B cell (primary cell): ENCODE data around the gene WDR70. TPM values are rescaled to one million over a fixed set of nuclear protein-coding genes. Genes with fewer than 3 reads are reported as not detected.

Source experiments
- ATAC-seq: fragments of 200-7000 bp; cut with Tn5 transposase; one replicate; pipeline ENCODE4 v1.10.0; 2021; ENCODE audit warnings: low read depth, mild to moderate bottlenecking, moderate number of reproducible peaks, moderate library complexity
- CTCF ChIA-PET: fragments of 350-600 bp; sonication (Branson Sonifier 250); formaldehyde crosslinking; loops from one replicate; lab custom pipeline; 2021; ENCODE audit warnings: antibody characterized with exemption, inconsistent platforms; lab: Charles Lee
- POLR2A ChIA-PET: fragments of 350-600 bp; sonication (Branson Sonifier 250); formaldehyde crosslinking; loops from one replicate; lab custom pipeline; 2021; ENCODE audit warnings: antibody characterized with exemption; lab: Charles Lee
- DNase-seq: peaks from one replicate; pipeline ENCODE4 v3.0.0; 2013
- H2AFZ ChIP-seq: 2 replicates; pipeline ENCODE4 v1.6.1; 2012; ENCODE audit warnings: mild to moderate bottlenecking, low read depth, low read length; ENCODE audit not compliant: insufficient read depth, poor library complexity, severe bottlenecking
- H3K27ac ChIP-seq, 2 donors: 1 replicate in 1 of 2; 2 replicates in 1 of 2; pipeline ENCODE4 v1.5.1; 2012 to 2013; ENCODE audit warnings: low read length in 2 of 2, mild to moderate bottlenecking in 2 of 2, moderate library complexity in 1 of 2
- H3K27me3 ChIP-seq, 4 experiments: fragments of 200-600 bp in 1 of 4; sonication (generic) in 1 of 4; replicated peaks in 1 of 4; 1 replicate in 2 of 4; 2 replicates in 2 of 4; pipeline versions ENCODE4 v1.6.1 to v1.7.0; 2013 to 2016; ENCODE audit warnings: low read length in 3 of 4, mild to moderate bottlenecking in 2 of 4, mixed read lengths in 1 of 4, moderate library complexity in 1 of 4; ENCODE audit not compliant: insufficient read depth in 4 of 4, control insufficient read depth in 3 of 4; ENCODE audit errors: control extremely low read depth in 1 of 4
- H3K36me3 ChIP-seq, 2 experiments: replicated peaks in 1 of 2; 1 replicate in 1 of 2; 2 replicates in 1 of 2; pipeline versions ENCODE4 v1.6.1 to v1.7.1; 2013; ENCODE audit warnings: low read length in 1 of 2; ENCODE audit not compliant: insufficient read depth in 2 of 2, control insufficient read depth in 1 of 2; ENCODE audit errors: control extremely low read depth in 1 of 2, extremely low read depth in 1 of 2
- H3K4me1 ChIP-seq, 2 donors: fragments of 200-600 bp in 1 of 2; sonication (generic) in 1 of 2; 1 replicate in 1 of 2; 2 replicates in 1 of 2; pipeline versions ENCODE4 v1.5.1 to v1.6.1; 2013 to 2017; ENCODE audit warnings: low read length in 2 of 2; ENCODE audit not compliant: control insufficient read depth in 2 of 2, insufficient read depth in 2 of 2
- H3K4me2 ChIP-seq: replicated peaks from 2 replicates; pipeline ENCODE3; 2012; ENCODE audit warnings: mild to moderate bottlenecking, low read depth, low read length; ENCODE audit not compliant: poor library complexity, severe bottlenecking
- H3K4me3 ChIP-seq, 5 experiments: fragments of 200-600 bp in 1 of 5; sonication (generic) in 1 of 5; 1 replicate in 3 of 5; 2 replicates in 2 of 5; pipeline versions ENCODE4 v1.5.1 to v1.7.0; 2011 to 2016; ENCODE audit warnings: low read length in 4 of 5, mild to moderate bottlenecking in 4 of 5, low read depth in 2 of 5, control low read depth in 1 of 5, moderate library complexity in 1 of 5; ENCODE audit not compliant: insufficient read depth in 1 of 5; ENCODE audit errors: control extremely low read depth in 1 of 5, extremely low read depth in 1 of 5
- H3K79me2 ChIP-seq: fragments of 200-600 bp; sonication (generic); one replicate; pipeline ENCODE4 v1.6.0; 2016; ENCODE audit warnings: low read length; ENCODE audit not compliant: control insufficient read depth, insufficient read depth
- H3K9ac ChIP-seq: fragments of 200-600 bp; sonication (generic); 2 replicates; pipeline ENCODE4 v1.6.1; 2017; ENCODE audit warnings: mild to moderate bottlenecking, low read length, moderate library complexity
- H3K9me3 ChIP-seq, 3 donors: one replicate each; pipeline versions ENCODE4 v1.6.1 to v1.7.1; 2013; ENCODE audit warnings: low read length in 2 of 3; ENCODE audit not compliant: control insufficient read depth in 2 of 3, insufficient read depth in 1 of 3; ENCODE audit errors: control extremely low read depth in 1 of 3
- H4K20me1 ChIP-seq: 2 replicates; pipeline ENCODE4 v1.6.0; 2012; ENCODE audit warnings: mild to moderate bottlenecking, low read length; ENCODE audit not compliant: insufficient read depth, control insufficient read depth, poor library complexity, severe bottlenecking
- H3K27ac Mint-ChIP-seq: one replicate; pipeline ENCODE4 v1.8.0; 2021; ENCODE audit warnings: mixed read lengths
- H3K27me3 Mint-ChIP-seq: one replicate; pipeline ENCODE4 v1.8.0; 2021; ENCODE audit warnings: mixed read lengths
- H3K4me1 Mint-ChIP-seq: one replicate; pipeline ENCODE4 v1.8.0; 2021; ENCODE audit warnings: mixed read lengths
- H3K4me3 Mint-ChIP-seq: one replicate; pipeline ENCODE4 v1.8.0; 2021; ENCODE audit warnings: mixed read lengths
- H3K9me3 Mint-ChIP-seq: one replicate; pipeline ENCODE4 v1.8.0; 2022; ENCODE audit warnings: mixed read lengths; ENCODE audit not compliant: insufficient read depth
- CTCF ChIP-seq: fragments of 200-600 bp; IDR thresholded peaks from one replicate; pipeline ENCODE4 v1.8.0; 2022; ENCODE audit warnings: antibody characterized with exemption, mild to moderate bottlenecking
- EZH2 ChIP-seq: IDR thresholded peaks from 2 replicates; pipeline ENCODE4 v1.6.1; 2012; ENCODE audit warnings: borderline replicate concordance, low read depth, mild to moderate bottlenecking, moderate library complexity, low read length; ENCODE audit not compliant: insufficient read depth, poor library complexity, severe bottlenecking
- WGBS: methylation state at CpG from one replicate; pipeline ENCODE4 v1.1.5; 2013; ENCODE audit warnings: missing lambda C conversion rate; ENCODE audit not compliant: insufficient coverage; 5-methylcytosine and 5-hydroxymethylcytosine counted together
- intact Hi-C: fragments of 100-400 bp; cut with micrococcal nuclease; formaldehyde crosslinking; loops from one replicate; pipeline ENCODE4 v1.10.0; 2022
- polyA plus RNA-seq: library from polyadenylated mRNA; depleted of rRNA; stranded (reverse); fragments of >200 nt; gene quantifications from 2 replicates; pipeline ENCODE4 v1.2.3, GENCODE V29; 2012
- total RNA-seq, 2 donors: library from RNA; stranded (reverse); fragments of 120-200 nt in 1 of 2; gene quantifications; 1 replicate in 1 of 2; 2 replicates in 1 of 2; pipeline versions ENCODE4 v1.2.3 to v1.2.4, GENCODE V29; 2013 to 2022

Gene WDR70
- total and polyA plus RNA-seq, 2 donors (not counting 1 experiment from before 2014, with no cell fraction given) = 12.8 to 46.8 TPM

DNA sequence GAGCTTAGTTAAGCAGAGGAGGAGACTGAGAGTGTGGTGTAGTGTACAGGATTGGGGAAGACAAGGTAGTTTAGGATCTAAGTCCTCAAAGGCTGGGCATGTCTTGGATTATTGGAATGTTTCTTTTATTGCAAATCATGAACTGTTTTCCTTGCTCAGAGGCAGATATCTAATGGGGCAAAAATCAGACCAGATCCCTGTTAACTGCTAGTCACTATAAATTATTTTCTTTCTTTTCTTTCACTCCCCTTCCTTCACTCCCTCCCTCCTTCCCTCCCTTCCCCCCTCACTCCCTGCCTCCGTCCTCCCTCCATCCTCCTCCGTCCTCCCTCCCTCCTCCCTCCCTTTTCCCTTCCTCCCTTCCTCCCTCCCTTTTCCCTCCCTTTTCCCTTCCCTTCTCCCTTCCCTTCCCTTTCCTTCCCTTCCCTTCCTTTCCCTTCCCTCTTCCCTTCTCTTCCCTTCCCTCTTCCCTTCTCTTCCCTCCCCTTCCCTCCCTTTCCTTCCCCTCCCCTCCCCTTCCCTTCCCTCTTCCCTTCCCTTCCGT is 117.9 kb downstream of the WDR70 start:
- TF ChIP-seq EZH2 (no peak), CTCF (no peak)

DNA sequence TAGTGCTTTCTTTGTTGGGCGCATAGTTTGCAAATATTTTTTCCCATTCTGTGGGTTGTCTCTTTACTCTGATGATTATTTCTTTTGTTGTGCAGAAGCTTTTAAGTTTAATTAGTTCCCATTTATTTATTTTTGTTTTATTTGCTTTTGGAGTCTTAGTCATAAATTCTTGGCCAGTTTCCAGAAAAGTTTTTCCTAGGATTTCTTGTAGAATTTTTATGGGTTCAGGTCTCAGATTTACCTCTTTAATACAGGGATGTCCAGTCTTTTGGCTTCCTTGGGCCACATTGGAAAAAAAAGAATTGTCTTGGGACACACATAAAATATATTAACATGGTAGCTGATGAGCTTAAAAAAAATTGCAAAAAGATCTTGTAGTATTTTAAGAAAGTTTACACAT is 122.0 kb downstream of the WDR70 start:
- Mint-ChIP-seq H3K4me1 (peaks cover 3% of the 10 kb centered on the region), H3K9me3 (peaks cover 4% of the 10 kb centered on the region), H3K27ac (no peak overlapping the region), H3K4me3 (no peak overlapping the region), H3K27me3 (no peaks in the 10 kb centered on the region)
- ATAC-seq (no peak), DNase-seq (no peak)
- Histone ChIP-seq H3K4me1 (no peaks in the 10 kb centered on the region), H3K36me3 (peaks cover 3 to 20% of the 10 kb centered on the region in 2 experiments), H2AFZ (no peak overlapping the region), H3K27ac (no peak overlapping the region), H3K4me3 (no peak overlapping the region), H3K4me2 (no peak overlapping the region), H3K9ac (no peak overlapping the region), H4K20me1 (no peaks in the 10 kb centered on the region), H3K79me2 (peaks cover 4% of the 10 kb centered on the region), H3K27me3 (no peaks in the 10 kb centered on the region), H3K9me3 (no peaks in the 10 kb centered on the region)
- intact Hi-C loops = no loop called here
- ChIA-PET POLR2A (no interaction called here), CTCF (interaction anchor here (0.6 kb wide), 1 partner anchor 26 kb away, joined by 3 read pairs; no protein-coding TSS in a partner anchor)
- no peak for TF ChIP-seq CTCF
- TF ChIP-seq EZH2 = no peak
- no CpG with 5 or more reads among the region's 1 CpG for WGBS

More for the DNA sequence above, 117.9 kb downstream of the WDR70 start:
- no peak overlapping the region for H3K4me2 ChIP-seq
- no peaks in the 10 kb centered on the region for H3K27me3 ChIP-seq
- Mint-ChIP-seq H3K27ac (no peak overlapping the region), H3K4me1 (no peaks in the 10 kb centered on the region), H3K27me3 (no peaks in the 10 kb centered on the region), H3K4me3 (no peak overlapping the region), H3K9me3 (peaks cover 5% of the 10 kb centered on the region)
- H3K9me3 ChIP-seq = no peaks in the 10 kb centered on the region
- DNase-seq (no peak), ATAC-seq (no peak)
- H3K4me3 ChIP-seq = no peak overlapping the region
- H3K27ac ChIP-seq = no peak overlapping the region
- peaks cover 9% of the 10 kb centered on the region for H3K79me2 ChIP-seq
- no peaks in the 10 kb centered on the region for H3K4me1 ChIP-seq
- ChIA-PET POLR2A (no interaction called here), CTCF (no interaction called here)
- peaks cover 1 to 7% of the 10 kb centered on the region in 2 experiments for H3K36me3 ChIP-seq
- 96% methylated on average over 3 of the region's 3 CpGs for WGBS
- no peak overlapping the region for H3K9ac ChIP-seq
- no peak overlapping the region for H2AFZ ChIP-seq
- intact Hi-C loops = no loop called here
- no peaks in the 10 kb centered on the region for H4K20me1 ChIP-seq
